GM19452 (cell line): ENCODE results near the gene GIT2.
"Not testable (repeated sequence)": the region's sequence is repeated elsewhere in the genome, so short reads cannot be mapped to it uniquely, and the experiment has no call there.

ENCODE experiments used
- ATAC-seq: cut with Tn5 transposase; IDR thresholded peaks from one replicate; pipeline ENCODE4 v1.9.1; 2021; ENCODE audit not compliant: unreplicated experiment

GIT2 gene

DNA sequence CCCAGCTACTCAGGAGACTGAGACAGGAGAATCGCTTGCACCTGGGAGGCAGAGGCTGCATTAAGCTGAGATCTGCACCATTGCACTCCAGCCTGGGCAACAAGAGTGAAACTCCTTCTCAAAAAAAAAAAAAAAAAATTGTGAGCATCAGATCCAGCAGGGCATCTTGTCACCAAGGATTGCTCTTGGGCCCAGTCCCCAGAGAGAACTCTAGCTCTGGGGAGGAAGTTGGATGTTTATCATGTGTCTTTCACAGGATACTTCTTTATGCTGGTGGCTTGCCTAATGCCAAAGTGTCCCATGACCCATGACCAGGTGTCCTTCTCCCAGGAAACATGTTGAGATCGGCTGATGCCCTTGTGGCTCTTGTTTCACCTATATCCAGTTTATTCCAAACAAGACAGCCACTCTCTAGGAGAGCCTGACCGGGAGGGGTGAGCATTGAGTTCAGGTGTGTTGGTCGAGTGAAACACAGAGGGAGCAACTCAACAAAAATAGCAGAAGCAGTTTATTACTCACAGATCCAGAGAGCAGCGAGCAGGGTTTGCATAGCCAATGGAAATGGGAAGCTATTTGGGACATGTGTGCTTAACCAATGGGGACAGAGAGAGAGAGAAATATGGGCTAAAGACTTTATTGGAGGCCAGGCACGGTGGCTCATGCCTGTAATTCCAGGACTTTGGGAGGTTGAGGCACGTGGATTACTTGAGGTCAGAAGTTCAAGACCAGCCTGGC, 102.7 kb downstream of the GIT2 start:
- no peak for ATAC-seq

DNA sequence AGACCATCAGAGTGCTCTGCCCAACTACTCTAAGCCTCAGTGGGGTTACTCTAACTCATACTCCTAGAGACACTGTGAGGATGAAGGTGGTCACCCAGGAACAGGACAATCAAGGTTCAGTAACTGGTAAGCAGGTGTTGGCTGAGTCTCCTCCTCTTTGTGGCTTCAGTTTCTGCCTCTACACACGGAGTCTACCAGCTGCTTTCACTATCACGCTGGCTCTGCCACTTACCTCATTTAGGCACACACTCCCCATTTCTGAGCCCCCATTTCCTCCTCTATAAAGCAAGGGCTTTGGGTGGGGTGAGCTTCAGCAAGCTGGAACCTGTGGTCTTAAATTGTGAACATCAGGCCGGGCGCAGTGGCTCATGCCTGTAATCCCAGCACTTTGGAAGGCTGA, 103.4 kb downstream of the GIT2 start:
- peak; percentile 52 for ATAC-seq

DNA sequence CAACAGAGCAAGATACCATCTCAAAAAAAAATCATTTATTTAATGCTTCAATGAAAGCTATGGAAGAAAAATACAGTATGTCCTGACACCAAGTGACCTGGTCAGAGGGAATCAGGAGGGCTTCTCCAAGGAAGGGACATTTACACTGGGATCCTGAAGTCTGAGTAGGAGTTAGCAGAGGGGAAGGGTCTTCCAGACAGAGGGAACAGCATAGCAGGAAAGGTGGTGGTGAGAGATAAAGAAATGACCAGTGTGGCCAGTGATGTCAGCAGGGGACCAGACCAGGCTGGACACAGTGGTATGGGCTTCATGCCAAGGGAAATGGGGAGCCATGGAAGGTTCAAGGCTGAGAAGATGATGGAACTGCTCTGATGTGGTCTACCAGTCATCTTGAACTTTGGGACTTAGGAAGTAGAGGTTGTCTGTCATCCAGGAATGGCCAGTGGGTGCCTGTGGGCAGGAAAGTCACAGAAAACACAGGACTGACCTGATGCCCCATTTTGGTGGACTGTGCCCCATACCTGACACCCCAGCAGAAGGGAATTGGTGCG, 103.9 kb downstream of the GIT2 start:
- ATAC-seq = no peak

DNA sequence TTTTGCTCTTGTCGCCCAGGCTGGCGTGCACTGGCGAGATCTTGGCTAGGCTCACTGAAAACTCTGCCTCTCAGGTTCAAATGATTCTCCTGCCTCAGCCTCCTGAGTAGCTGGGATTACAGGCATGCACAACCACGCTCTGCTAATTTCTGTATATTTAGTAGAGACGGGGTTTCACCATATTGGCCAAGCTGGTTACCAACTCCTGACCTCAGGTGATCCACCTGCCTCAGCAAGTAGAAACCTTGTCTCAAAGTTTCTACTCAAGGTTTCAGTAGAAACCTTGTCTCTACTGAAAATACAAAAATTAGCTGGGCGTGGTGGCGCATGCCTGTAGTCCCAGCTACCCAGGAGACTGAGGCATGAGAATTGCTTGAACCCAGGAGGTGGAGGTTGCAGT, 104.4 kb downstream of the GIT2 start:
- ATAC-seq = not testable (repeated sequence)

DNA sequence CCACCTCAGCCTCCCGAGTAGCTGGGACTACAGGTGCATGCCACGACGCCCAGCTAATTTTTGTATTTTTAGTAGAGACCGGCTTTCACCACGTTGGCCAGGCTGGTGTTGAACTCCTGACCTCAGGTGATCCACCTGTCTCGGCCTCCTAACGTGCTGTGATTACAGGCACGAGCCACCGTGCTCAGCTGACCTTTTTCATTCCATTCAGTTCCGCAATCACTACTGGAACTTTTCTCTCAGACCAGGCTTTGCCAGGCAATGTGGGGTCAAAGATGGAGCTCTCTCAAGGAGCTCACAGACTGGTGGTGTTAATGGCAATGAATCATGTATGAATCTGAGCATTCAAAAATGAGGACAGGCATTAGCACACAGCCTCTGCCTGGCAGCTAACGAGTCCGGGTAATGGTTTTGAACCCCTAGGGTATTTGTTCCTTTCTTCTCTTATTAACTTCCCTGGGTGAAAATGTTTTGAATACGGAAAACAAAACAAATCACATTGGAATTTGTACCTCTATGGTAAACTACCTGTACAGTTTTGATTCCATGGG, 105.5 kb downstream of the GIT2 start:
- no peak for ATAC-seq

DNA sequence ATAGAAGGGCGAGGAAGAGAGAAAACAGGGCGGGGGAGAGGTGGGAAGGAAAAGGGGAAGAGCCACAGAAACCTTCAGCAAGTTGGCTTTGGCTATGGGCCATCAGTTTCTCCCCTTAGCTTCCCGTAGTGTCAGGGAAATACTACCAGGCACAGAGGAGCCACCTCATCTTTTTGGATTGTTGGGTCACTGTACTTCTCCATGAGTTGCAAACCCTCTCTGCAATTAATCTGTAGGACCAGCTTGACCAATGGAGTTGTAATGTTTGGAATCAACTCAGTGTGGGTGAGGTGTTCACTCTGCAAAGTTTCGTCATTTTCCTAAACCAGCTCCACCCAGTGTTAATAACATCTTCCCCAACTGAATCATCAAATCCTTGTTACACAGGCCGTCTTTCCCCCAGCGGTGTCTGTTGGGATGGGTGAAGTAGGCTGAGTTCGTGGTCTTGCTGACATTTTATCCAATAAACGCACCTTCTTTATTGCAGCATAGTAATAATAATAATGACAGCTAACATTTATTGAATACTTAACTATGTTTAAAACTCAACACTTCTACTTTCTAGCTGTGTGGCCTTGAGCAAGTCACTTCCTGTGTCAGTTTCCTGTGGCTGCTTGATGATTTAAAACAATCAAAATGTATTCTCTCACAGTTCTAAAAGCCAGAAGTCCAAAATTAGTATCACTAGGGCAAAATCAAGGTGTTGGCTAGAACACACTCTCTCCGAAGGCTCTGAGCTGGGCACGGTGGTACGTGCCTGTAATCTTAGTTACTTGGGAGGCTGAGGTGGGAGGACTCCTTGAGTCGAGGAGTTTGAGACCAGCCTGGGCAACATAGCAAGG, 107.8 kb downstream of the GIT2 start:
- peak; percentile 55 for ATAC-seq

DNA sequence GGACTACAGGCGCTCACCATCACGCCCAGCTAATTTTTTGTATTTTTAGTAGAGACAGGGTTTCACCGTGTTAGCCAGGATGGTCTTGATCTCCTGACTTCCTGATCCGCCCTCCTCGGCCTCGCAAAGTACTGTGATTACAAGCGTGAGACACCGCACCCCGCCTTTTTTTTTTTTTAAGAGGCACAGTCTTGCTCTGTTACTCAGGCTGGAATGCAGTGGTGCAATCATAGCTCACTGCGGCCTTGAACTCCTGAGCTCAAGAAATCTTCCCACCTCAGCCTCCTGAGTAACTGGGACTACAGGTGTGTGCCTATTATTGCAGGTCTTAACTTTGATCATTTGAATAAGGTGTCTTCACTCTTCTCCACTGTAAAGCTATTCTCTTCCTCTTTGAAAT, 110.6 kb downstream of the GIT2 start:
- no peak for ATAC-seq

DNA sequence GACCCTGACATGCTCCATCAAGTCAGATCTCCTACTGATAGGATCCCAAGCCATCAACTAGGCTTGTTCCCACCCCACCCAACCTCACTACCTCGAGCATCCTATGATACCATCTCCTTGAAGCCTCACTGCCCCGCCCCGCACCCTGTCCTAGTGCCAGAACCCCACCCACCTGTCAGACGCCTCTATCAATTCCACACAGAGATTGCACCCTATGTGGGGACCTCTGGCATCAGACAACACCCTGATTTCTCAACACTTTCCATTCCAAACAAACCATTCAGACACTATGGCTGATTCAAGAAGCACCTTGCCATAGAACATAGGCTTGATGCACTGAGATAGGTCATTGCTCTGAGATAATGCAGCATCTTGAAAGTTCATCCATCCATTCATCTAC, 112.7 kb downstream of the GIT2 start:
- ATAC-seq = no peak

DNA sequence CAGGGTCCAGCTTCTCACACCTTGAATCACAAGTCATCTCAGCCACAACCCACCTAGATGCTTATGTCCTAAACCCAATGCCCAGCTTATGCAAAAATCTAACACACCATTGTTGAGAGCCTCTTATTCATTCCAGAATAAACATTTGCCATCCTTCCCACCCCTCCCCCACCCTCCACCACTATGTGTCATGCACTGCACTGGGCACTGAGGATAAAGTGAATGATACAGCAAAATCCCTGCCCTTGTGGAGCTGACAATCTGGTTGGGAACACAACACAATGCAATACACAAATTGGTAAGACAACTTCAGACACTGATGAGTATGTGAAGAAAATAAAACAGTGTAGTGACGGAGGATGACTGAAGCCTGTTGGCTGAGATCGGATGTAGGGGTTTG, 114.4 kb downstream of the GIT2 start:
- ATAC-seq = no peak

DNA sequence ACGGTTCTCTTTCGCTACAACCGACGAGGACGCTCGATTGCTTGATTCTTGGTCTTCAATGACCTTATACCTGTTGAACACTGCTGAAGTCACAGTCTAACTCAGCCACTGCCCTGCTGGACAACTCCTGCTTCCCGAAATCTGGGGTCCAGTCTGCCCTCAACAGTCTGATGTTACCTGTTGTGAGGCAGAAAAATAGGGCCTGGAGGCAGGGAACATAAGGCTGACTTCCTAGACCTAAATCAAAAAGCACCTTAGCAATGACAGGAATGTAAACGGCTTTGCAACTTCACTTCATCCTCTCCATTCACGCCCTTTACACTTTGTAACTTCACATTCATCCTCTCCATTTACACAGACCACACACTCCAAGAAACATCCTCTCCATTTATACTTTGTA, 115.2 kb downstream of the GIT2 start:
- ATAC-seq = no peak

DNA sequence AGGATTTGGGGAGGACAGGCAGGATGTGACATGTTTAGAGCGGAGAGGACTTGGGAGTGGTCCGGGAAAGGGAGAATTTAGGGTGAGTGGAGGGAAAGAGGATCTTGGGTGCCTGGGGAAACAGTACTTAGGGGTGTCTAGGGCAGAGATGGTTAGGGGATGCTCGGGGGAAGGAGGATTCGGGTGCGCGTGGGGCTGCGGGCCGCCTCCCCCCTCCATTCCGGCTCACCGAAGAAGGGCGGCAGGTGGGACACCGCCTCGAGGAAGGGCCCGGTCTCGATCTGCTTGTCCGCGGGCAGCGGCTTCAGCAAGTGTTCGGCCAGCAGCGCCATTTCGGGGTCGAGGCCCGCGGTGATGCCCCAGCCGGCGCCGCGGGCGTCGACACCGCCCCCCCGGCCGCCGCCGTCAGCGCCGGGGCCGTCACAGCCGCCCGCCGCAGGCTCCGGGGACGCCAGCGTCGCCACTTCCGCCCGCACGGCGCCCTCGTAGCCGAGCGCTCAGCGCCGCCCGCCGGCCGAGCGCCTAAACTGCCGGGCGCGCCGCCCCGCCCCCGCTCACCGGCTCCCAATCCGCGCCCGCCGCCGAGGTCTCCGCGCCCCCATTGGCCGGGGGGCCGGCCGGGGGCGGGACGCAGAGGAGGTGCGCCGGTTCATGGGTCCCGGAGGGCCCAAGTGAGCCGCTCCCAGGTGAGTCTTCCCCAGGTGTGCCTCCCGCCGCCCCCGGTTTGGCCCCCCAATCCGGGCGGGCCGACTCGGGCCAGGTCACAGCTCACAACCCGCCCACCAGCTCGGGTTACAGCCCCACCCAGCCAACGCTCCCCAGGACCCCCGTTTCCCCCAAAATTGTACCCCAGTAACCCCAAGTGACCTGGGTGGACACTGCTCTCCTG, 115.9 kb downstream of the GIT2 start, which contains the start of gene GLTP:
TSS of gene GLTP (minus strand) at position 499 of the 889 bp plus-strand sequence. CDS start at position 332, 167 bp downstream.
- peak; percentile 88 for ATAC-seq
